22Rv1 (cell line): ENCODE results near the gene SETMAR.

Experiments
- H3K27ac ChIP-seq: fragments of 450-650 bp; 2 replicates; pipeline ENCODE4 v1.5.1; 2017
- CTCF ChIP-seq: fragments of 450-650 bp; IDR thresholded peaks from 2 replicates; pipeline ENCODE4 v1.5.1; 2017; ENCODE audit warnings: mild to moderate bottlenecking
- ZFX ChIP-seq: fragments of 450-650 bp; IDR thresholded peaks from 2 replicates; pipeline ENCODE4 v1.6.1; 2017; ENCODE audit warnings: antibody characterized with exemption, borderline replicate concordance

SETMAR gene

GRCh38 chr3:4340411-4341335, 37.5 kb downstream of the SETMAR start:
- H3K27ac ChIP-seq: no peak overlapping the region
- no peak for TF ChIP-seq ZFX
- no peak for TF ChIP-seq CTCF

GRCh38 chr3:4341336-4341675, 38.1 kb downstream of the SETMAR start:
- TF ChIP-seq CTCF: no peak
- no peak for TF ChIP-seq ZFX
- no peak overlapping the region for H3K27ac ChIP-seq

GRCh38 chr3:4343258-4343657, 40.1 kb downstream of the SETMAR start:
- TF ChIP-seq ZFX (no peak), CTCF (no peak)
- H3K27ac ChIP-seq: no peak overlapping the region

GRCh38 chr3:4350789-4351163, 47.6 kb downstream of the SETMAR start:
- H3K27ac ChIP-seq: no peak overlapping the region
- no peak for TF ChIP-seq ZFX
- TF ChIP-seq CTCF: peak; percentile 82

- TF ChIP-seq ZFX: no peak
- peak; percentile 51 for TF ChIP-seq CTCF
- no peak overlapping the region for H3K27ac ChIP-seq
These were observed 48.1 kb downstream of the SETMAR start for GRCh38 chr3:4351164-4351855.

DNA sequence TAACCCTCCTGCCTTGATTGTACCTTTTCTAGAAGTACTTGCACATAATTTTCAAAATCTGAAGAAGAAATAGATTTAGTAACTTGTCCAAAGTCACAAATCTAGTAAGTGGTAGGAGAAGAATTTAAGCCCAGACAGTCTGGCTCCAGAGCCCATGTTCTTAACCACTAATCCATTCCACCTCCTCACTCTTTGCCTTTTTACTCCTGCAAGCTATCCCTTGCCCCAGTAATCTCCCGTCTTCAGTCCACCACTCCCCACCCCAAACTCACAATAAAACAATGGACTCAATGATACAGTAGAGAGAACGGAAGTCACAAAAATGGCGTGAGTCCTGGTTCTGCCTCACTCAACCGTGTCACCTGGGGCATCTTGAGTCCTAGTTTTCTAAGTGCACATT, 48.7 kb downstream of the SETMAR start:
- H3K27ac ChIP-seq: no peak overlapping the region
- no peak for TF ChIP-seq ZFX
- no peak for TF ChIP-seq CTCF

- no peak overlapping the region for H3K27ac ChIP-seq
- TF ChIP-seq CTCF (no peak), ZFX (no peak)
These were observed 52.4 kb downstream of the SETMAR start for GRCh38 chr3:4355401-4356219.
